Gastroesophageal sphincter (tissue), 4 donors: ENCODE data around the gene AFG3L2. TPM values are rescaled to one million over a fixed set of nuclear protein-coding genes. Genes with fewer than 3 reads are reported as not detected.

Experiments
- ATAC-seq: fragments of 150-250 bp; one replicate; pipeline ENCODE4 v1.9.1; 2016; ENCODE audit warnings: mild to moderate bottlenecking, moderate library complexity
- H3K27ac ChIP-seq, 4 donors: fragments of 200-600 bp; sonication (generic) in 3 of 4; 1 replicate in 3 of 4; 2 replicates in 1 of 4; pipeline ENCODE4 v1.5.1; 2016 to 2019
- H3K27me3 ChIP-seq: fragments of 200-600 bp; sonication (generic); one replicate; pipeline ENCODE4 v1.5.1; 2019
- H3K36me3 ChIP-seq, 2 donors: fragments of 200-600 bp; sonication (generic); one replicate each; pipeline ENCODE4 v1.5.1; 2019; ENCODE audit warnings: control low read depth in 1 of 2
- H3K4me1 ChIP-seq, 3 donors: fragments of 200-600 bp; sonication (generic); 1 replicate in 2 of 3; 2 replicates in 1 of 3; pipeline ENCODE4 v1.5.1; 2016 to 2019; ENCODE audit warnings: control low read depth in 2 of 3
- H3K4me3 ChIP-seq, 2 donors: fragments of 200-600 bp; sonication (generic); one replicate each; pipeline ENCODE4 v1.5.1; 2019; ENCODE audit warnings: mild to moderate bottlenecking in 1 of 2, moderate library complexity in 1 of 2
- H3K9me3 ChIP-seq, 3 donors: fragments of 200-600 bp; sonication (generic); one replicate each; pipeline ENCODE4 v1.5.1; 2017 to 2019; ENCODE audit warnings: control low read depth in 2 of 3
- EP300 ChIP-seq: sonication (generic); formaldehyde crosslinking; IDR thresholded peaks from one replicate; pipeline ENCODE4 v1.6.1; 2017; ENCODE audit warnings: antibody characterized with exemption, mild to moderate bottlenecking
- POLR2A ChIP-seq, 2 donors: fragments of 450-650 bp; IDR thresholded peaks; one replicate each; pipeline ENCODE4 v1.6.1; 2017; ENCODE audit warnings: antibody characterized with exemption in 2 of 2, mild to moderate bottlenecking in 2 of 2, moderate library complexity in 1 of 2
- POLR2AphosphoS5 ChIP-seq: sonication (generic); formaldehyde crosslinking; IDR thresholded peaks from one replicate; pipeline ENCODE4 v1.6.1; 2017; ENCODE audit warnings: antibody characterized with exemption
- WGBS, 2 donors: methylation state at CpG; one replicate each; pipeline ENCODE4 v1.1.5; 2018; ENCODE audit warnings: low coverage in 1 of 2; 5-methylcytosine and 5-hydroxymethylcytosine counted together
- total RNA-seq, 4 donors: library from RNA; depleted of rRNA; stranded (reverse); fragments of >200 nt; gene quantifications; one replicate each; pipeline ENCODE4 v1.1.0, GENCODE V29; 2016
- TF ChIP-seq, protein P1 (sequence below), 4 experiments: fragments of 200-600 bp in 2 of 4; fragments of 450-650 bp in 2 of 4; sonication (generic) in 1 of 4; IDR thresholded peaks; one replicate each; pipeline ENCODE4 v1.5.1; 2017 to 2019; ENCODE audit warnings: antibody characterized with exemption in 4 of 4, mild to moderate bottlenecking in 2 of 4, moderate library complexity in 2 of 4

Gene AFG3L2
- total RNA-seq, 4 donors from 2014 or later: 38.4 to 52.9 (median 40.8) TPM

GRCh38 chr18:12325726-12326245 is 51.2 kb downstream of the AFG3L2 start:
- 94% methylated on average over 10 of the region's 29 CpGs; no CpG with 5 or more reads in 1 of the 2 donors for WGBS, 2 donors

DNA sequence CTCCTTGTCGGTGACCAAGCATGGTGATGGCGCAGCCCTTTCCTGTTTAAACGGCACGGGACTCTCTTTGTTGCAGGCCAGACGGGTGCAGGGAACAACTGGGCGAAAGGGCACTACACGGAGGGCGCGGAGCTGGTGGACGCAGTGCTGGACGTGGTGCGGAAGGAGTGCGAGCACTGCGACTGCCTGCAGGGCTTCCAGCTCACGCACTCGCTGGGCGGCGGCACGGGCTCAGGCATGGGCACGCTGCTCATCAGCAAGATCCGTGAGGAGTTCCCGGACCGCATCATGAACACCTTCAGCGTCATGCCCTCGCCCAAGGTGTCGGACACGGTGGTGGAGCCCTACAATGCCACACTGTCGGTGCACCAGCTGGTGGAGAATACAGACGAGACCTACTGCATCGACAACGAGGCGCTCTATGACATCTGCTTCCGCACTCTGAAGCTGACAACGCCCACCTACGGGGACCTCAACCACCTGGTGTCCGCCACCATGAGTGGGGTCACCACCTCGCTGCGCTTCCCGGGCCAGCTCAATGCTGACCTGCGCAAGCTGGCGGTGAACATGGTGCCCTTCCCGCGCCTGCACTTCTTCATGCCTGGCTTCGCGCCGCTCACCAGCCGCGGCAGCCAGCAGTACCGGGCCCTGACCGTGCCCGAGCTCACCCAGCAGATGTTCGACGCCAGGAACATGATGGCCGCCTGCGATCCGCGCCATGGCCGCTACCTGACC is 51.9 kb downstream of the AFG3L2 start:
- peak overlapping the region in 1 of 4 donors; percentile 81 for H3K27ac ChIP-seq
- no peaks in the 10 kb centered on the region for H3K9me3 ChIP-seq
- ATAC-seq: no peak
- H3K36me3 ChIP-seq: peaks cover 0 to 96% of the 10 kb centered on the region in 2 donors
- no peak overlapping the region for H3K4me3 ChIP-seq
- WGBS, 2 donors: 91 to 93% methylated on average over 13 to 17 of the region's 58 CpGs
- H3K27me3 ChIP-seq: no peaks in the 10 kb centered on the region
- peaks cover 0 to 42% (median 9%) of the 10 kb centered on the region in 3 donors for H3K4me1 ChIP-seq
- no peak for TF ChIP-seq POLR2AphosphoS5
- TF ChIP-seq POLR2A (IDR thresholded peaks at IDR 0.05): no peak
- TF ChIP-seq, protein P1, sequence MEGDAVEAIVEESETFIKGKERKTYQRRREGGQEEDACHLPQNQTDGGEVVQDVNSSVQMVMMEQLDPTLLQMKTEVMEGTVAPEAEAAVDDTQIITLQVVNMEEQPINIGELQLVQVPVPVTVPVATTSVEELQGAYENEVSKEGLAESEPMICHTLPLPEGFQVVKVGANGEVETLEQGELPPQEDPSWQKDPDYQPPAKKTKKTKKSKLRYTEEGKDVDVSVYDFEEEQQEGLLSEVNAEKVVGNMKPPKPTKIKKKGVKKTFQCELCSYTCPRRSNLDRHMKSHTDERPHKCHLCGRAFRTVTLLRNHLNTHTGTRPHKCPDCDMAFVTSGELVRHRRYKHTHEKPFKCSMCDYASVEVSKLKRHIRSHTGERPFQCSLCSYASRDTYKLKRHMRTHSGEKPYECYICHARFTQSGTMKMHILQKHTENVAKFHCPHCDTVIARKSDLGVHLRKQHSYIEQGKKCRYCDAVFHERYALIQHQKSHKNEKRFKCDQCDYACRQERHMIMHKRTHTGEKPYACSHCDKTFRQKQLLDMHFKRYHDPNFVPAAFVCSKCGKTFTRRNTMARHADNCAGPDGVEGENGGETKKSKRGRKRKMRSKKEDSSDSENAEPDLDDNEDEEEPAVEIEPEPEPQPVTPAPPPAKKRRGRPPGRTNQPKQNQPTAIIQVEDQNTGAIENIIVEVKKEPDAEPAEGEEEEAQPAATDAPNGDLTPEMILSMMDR (IDR thresholded peaks at IDR 0.05): no peak
- no peak for TF ChIP-seq EP300

More at GRCh38 chr18:12325726-12326245, 51.2 kb downstream of the AFG3L2 start:
- Histone ChIP-seq H3K4me1 (peaks cover 0 to 36% (median 8%) of the 10 kb centered on the region in 3 donors), H3K9me3 (no peaks in the 10 kb centered on the region), H3K36me3 (peaks cover 0 to 96% of the 10 kb centered on the region in 2 donors), H3K27me3 (no peaks in the 10 kb centered on the region), H3K4me3 (no peak overlapping the region), H3K27ac (peak overlapping the region in 2 of 4 donors; percentile 71 to 81)
- ATAC-seq: no peak
- TF ChIP-seq POLR2A (IDR thresholded peaks at IDR 0.05): no peak
- no peak for TF ChIP-seq POLR2AphosphoS5
- TF ChIP-seq, protein P1 (IDR thresholded peaks at IDR 0.05): no peak
- no peak for TF ChIP-seq EP300

GRCh38 chr18:12321333-12321732 is 55.7 kb downstream of the AFG3L2 start:
- Histone ChIP-seq H3K9me3 (no peaks in the 10 kb centered on the region), H3K27me3 (no peaks in the 10 kb centered on the region), H3K4me3 (no peak overlapping the region), H3K36me3 (peaks cover 0 to 66% of the 10 kb centered on the region in 2 donors), H3K4me1 (peaks cover 8 to 58% (median 28%) of the 10 kb centered on the region in 3 donors), H3K27ac (peak overlapping the region in 2 of 4 donors; percentile 41 to 44)
- TF ChIP-seq POLR2AphosphoS5: no peak
- no peak for TF ChIP-seq POLR2A (IDR thresholded peaks at IDR 0.05)
- TF ChIP-seq, protein P1 (IDR thresholded peaks at IDR 0.05): no peak
- TF ChIP-seq EP300: no peak
- WGBS, 2 donors: 31 to 40% methylated on average over 1 to 3 of the region's 4 CpGs
- ATAC-seq: no peak

- no peak for ATAC-seq
- Histone ChIP-seq H3K36me3 (peaks cover 0 to 51% of the 10 kb centered on the region in 2 donors), H3K27me3 (no peaks in the 10 kb centered on the region), H3K4me3 (no peak overlapping the region), H3K9me3 (no peaks in the 10 kb centered on the region), H3K4me1 (peaks cover 16 to 81% (median 53%) of the 10 kb centered on the region in 3 donors), H3K27ac (peak overlapping the region in 3 of 4 donors; percentile 70 to 82 (median 79))
- 28 to 34% methylated on average over 2 to 3 of the region's 5 CpGs for WGBS, 2 donors
- TF ChIP-seq EP300: no peak
- no peak for TF ChIP-seq POLR2AphosphoS5
- TF ChIP-seq POLR2A (IDR thresholded peaks at IDR 0.05): no peak
- TF ChIP-seq, protein P1 (IDR thresholded peaks at IDR 0.05): no peak
These were observed 58.2 kb downstream of the AFG3L2 start for GRCh38 chr18:12318857-12319256.
